Mesodermal cell (in vitro differentiated cells): ENCODE measurements around the gene AKAP13.

Source experiments
- H3K27ac ChIP-seq: 2 replicates; pipeline ENCODE4 v1.7.0; 2013; ENCODE audit warnings: mild to moderate bottlenecking, low read depth, low read length, moderate library complexity; ENCODE audit not compliant: severe bottlenecking
- H3K36me3 ChIP-seq: 2 replicates; pipeline ENCODE4 v1.7.1; 2013; ENCODE audit warnings: mild to moderate bottlenecking, low read length, moderate library complexity; ENCODE audit not compliant: control insufficient read depth, insufficient read depth
- H3K4me1 ChIP-seq: one replicate; pipeline ENCODE4 v1.7.1; 2013; ENCODE audit warnings: mild to moderate bottlenecking, low read length; ENCODE audit not compliant: insufficient read depth, control insufficient read depth, poor library complexity, severe bottlenecking
- H3K4me3 ChIP-seq: 2 replicates; pipeline ENCODE4 v1.7.0; 2013; ENCODE audit warnings: low read length, control low read depth, mild to moderate bottlenecking; ENCODE audit not compliant: insufficient read depth, poor library complexity, severe bottlenecking; ENCODE audit errors: extremely low read depth
- H3K9me3 ChIP-seq: 2 replicates; pipeline ENCODE4 v1.7.1; 2013; ENCODE audit warnings: mild to moderate bottlenecking, low read length, moderate library complexity; ENCODE audit not compliant: control insufficient read depth
- WGBS, 2 experiments: methylation state at CpG; one replicate each; pipeline ENCODE4 v1.1.5; 2013; ENCODE audit warnings: missing lambda C conversion rate in 2 of 2; ENCODE audit not compliant: insufficient coverage in 2 of 2; 5-methylcytosine and 5-hydroxymethylcytosine counted together

Gene AKAP13

GRCh38 chr15:85749261-85750151 is 369.1 kb downstream of the AKAP13 start:
- peaks cover 49% of the 10 kb centered on the region for H3K36me3 ChIP-seq
- no peaks in the 10 kb centered on the region for H3K9me3 ChIP-seq
- peaks cover 17% of the 10 kb centered on the region for H3K4me1 ChIP-seq
- no peak overlapping the region for H3K4me3 ChIP-seq
- no peak overlapping the region for H3K27ac ChIP-seq
- WGBS, 2 experiments: 91 to 92% methylated on average over 18 to 19 of the region's 21 CpGs

- H3K4me1 ChIP-seq: peaks cover 17% of the 10 kb centered on the region
- H3K36me3 ChIP-seq: peaks cover 42% of the 10 kb centered on the region
- H3K4me3 ChIP-seq: no peak overlapping the region
- H3K9me3 ChIP-seq: no peaks in the 10 kb centered on the region
- WGBS, 2 experiments: 64 to 75% methylated on average over 19 to 26 of the region's 27 CpGs
- H3K27ac ChIP-seq: peak overlapping the region; percentile 62
These were observed 370.2 kb downstream of the AKAP13 start for GRCh38 chr15:85750319-85751290.

- peaks cover 38% of the 10 kb centered on the region for H3K36me3 ChIP-seq
- no peak overlapping the region for H3K4me3 ChIP-seq
- 21 to 23% methylated on average over 2 to 10 of the region's 15 CpGs for WGBS, 2 experiments
- H3K9me3 ChIP-seq: no peaks in the 10 kb centered on the region
- H3K27ac ChIP-seq: peak overlapping the region; percentile 62
- peaks cover 17% of the 10 kb centered on the region for H3K4me1 ChIP-seq
These were observed 371.1 kb downstream of the AKAP13 start for GRCh38 chr15:85751291-85752123.

- Histone ChIP-seq H3K27ac (peak overlapping the region; percentile 57), H3K36me3 (peaks cover 32% of the 10 kb centered on the region), H3K9me3 (no peaks in the 10 kb centered on the region), H3K4me1 (peaks cover 17% of the 10 kb centered on the region), H3K4me3 (no peak overlapping the region)
- 55 to 65% methylated on average over 15 of the region's 15 CpGs for WGBS, 2 experiments
These were observed 371.7 kb downstream of the AKAP13 start for GRCh38 chr15:85752124-85752475.

DNA sequence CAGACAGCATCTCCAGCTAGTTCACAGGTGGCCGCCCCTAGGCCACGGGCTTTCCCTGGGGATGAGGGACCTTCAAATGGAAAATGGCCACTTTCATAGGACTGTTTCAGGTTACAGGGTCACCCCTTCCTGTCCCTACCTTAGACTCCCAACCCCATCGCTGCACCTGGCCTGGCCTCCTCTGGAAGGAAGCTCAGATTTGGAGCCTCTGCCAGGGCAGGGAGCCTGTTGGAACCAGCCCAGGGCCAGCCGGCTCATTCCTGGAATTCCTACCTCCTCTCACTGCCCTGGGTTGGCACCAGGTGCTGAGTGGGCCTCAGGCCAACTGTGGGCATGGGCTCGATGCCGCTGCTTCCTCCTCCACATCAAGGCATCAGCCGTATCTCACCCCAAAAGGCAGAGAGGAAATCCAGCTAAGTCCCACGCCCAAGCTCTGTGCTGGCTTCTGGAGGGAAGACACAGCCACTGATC is 372.1 kb downstream of the AKAP13 start:
- peaks cover 17% of the 10 kb centered on the region for H3K4me1 ChIP-seq
- H3K27ac ChIP-seq: no peak overlapping the region
- no peaks in the 10 kb centered on the region for H3K9me3 ChIP-seq
- no peak overlapping the region for H3K4me3 ChIP-seq
- 89 to 91% methylated on average over 7 to 8 of the region's 8 CpGs for WGBS, 2 experiments
- peaks cover 27% of the 10 kb centered on the region for H3K36me3 ChIP-seq

GRCh38 chr15:85753261-85753660 is 372.9 kb downstream of the AKAP13 start:
- H3K4me3 ChIP-seq: no peak overlapping the region
- no peaks in the 10 kb centered on the region for H3K9me3 ChIP-seq
- H3K36me3 ChIP-seq: peaks cover 22% of the 10 kb centered on the region
- peaks cover 17% of the 10 kb centered on the region for H3K4me1 ChIP-seq
- 100% methylated on average over 1 of the region's 1 CpG; no CpG with 5 or more reads in 1 of the 2 experiments for WGBS, 2 experiments
- no peak overlapping the region for H3K27ac ChIP-seq

- H3K4me1 ChIP-seq: peaks cover 17% of the 10 kb centered on the region
- 93 to 97% methylated on average over 9 to 10 of the region's 10 CpGs for WGBS, 2 experiments
- peaks cover 22% of the 10 kb centered on the region for H3K36me3 ChIP-seq
- no peak overlapping the region for H3K27ac ChIP-seq
- no peaks in the 10 kb centered on the region for H3K9me3 ChIP-seq
- H3K4me3 ChIP-seq: no peak overlapping the region
These were observed 373.5 kb downstream of the AKAP13 start for GRCh38 chr15:85753791-85754452.

GRCh38 chr15:85754989-85755388 is 374.6 kb downstream of the AKAP13 start:
- Histone ChIP-seq H3K4me1 (peaks cover 17% of the 10 kb centered on the region), H3K9me3 (no peaks in the 10 kb centered on the region)

DNA sequence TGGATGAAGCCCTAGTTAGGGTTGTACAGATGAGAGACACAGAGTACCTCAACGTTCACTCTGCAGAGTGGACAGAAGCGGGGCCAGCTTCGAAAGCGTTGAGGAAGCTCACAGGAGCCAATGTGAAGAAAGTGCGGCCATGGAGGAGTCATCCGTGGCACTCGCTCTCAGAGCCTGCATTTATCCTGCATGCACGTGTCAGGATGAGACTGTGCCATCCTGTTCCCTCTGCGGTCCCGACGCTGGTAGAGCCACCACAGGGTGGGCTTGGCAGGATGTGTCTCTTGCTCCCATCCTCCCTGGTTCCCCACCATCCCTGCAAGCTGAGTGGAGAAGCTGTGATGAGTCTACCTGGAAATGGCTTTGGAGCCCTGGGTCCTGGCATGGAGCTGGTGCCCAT is 375.1 kb downstream of the AKAP13 start:
- Histone ChIP-seq H3K9me3 (no peaks in the 10 kb centered on the region), H3K4me1 (peaks cover 16% of the 10 kb centered on the region), H3K36me3 (peaks cover 34% of the 10 kb centered on the region), H3K4me3 (no peak overlapping the region), H3K27ac (no peak overlapping the region)
- 93 to 97% methylated on average over 11 of the region's 11 CpGs for WGBS, 2 experiments

More at GRCh38 chr15:85754989-85755388, 374.6 kb downstream of the AKAP13 start:
- Histone ChIP-seq H3K36me3 (peaks cover 31% of the 10 kb centered on the region), H3K4me3 (no peak overlapping the region), H3K27ac (no peak overlapping the region)
- WGBS, 2 experiments: 90 to 92% methylated on average over 5 to 6 of the region's 7 CpGs
